ENCODE results near the gene PADI6. TPM values are rescaled to one million over a fixed set of nuclear protein-coding genes. Genes with fewer than 3 reads are reported as not detected.
A peak's percentile ranks its signal among the peaks of the same experiment; 100 is the strongest.
"Not testable (repeated sequence)": the region's sequence is repeated elsewhere in the genome, so short reads cannot be mapped to it uniquely, and the experiment has no call there.

PADI6 gene
- total RNA-seq, 1 donor from 2014 or later: not detected

DNA sequence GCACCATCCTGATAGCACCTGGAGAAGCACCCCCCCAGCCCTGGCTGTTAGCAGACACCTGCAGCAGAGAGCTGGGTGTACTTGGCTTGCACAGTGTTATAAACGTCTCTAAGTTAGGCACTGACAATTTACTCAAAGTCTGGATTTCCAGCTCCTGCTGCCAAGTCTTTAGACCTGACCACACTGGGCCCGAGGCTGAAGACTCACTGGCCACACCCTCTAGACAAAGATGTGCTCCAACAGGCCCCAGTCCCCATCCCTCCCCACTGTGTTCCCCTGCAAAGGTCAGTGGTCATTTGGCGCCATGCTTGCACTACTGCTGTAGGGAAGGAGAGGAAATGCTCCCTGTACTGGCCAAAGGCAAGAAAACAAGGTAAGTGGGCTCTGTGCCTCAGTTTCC is 31.1 kb downstream of the PADI6 start:
- H3K27ac Mint-ChIP-seq (ENCODE audit: unreplicated experiment): no peak overlapping the region
- H3K9me3 Mint-ChIP-seq (ENCODE audit: unreplicated experiment): peaks cover 2% of the 10 kb centered on the region
- TF ChIP-seq, protein P1, sequence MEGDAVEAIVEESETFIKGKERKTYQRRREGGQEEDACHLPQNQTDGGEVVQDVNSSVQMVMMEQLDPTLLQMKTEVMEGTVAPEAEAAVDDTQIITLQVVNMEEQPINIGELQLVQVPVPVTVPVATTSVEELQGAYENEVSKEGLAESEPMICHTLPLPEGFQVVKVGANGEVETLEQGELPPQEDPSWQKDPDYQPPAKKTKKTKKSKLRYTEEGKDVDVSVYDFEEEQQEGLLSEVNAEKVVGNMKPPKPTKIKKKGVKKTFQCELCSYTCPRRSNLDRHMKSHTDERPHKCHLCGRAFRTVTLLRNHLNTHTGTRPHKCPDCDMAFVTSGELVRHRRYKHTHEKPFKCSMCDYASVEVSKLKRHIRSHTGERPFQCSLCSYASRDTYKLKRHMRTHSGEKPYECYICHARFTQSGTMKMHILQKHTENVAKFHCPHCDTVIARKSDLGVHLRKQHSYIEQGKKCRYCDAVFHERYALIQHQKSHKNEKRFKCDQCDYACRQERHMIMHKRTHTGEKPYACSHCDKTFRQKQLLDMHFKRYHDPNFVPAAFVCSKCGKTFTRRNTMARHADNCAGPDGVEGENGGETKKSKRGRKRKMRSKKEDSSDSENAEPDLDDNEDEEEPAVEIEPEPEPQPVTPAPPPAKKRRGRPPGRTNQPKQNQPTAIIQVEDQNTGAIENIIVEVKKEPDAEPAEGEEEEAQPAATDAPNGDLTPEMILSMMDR (IDR thresholded peaks at IDR 0.05; ENCODE audit: partially characterized antibody, unreplicated experiment): no peak
- no peak overlapping the region for H3K4me3 Mint-ChIP-seq (ENCODE audit: unreplicated experiment)
- peaks cover 2% of the 10 kb centered on the region for H3K27me3 Mint-ChIP-seq (ENCODE audit: unreplicated experiment)
- H3K36me3 Mint-ChIP-seq (ENCODE audit: unreplicated experiment): no peaks in the 10 kb centered on the region
- H3K4me1 Mint-ChIP-seq (ENCODE audit: low read depth, unreplicated experiment): peaks cover 2% of the 10 kb centered on the region
- DNase-seq: no peak

DNA sequence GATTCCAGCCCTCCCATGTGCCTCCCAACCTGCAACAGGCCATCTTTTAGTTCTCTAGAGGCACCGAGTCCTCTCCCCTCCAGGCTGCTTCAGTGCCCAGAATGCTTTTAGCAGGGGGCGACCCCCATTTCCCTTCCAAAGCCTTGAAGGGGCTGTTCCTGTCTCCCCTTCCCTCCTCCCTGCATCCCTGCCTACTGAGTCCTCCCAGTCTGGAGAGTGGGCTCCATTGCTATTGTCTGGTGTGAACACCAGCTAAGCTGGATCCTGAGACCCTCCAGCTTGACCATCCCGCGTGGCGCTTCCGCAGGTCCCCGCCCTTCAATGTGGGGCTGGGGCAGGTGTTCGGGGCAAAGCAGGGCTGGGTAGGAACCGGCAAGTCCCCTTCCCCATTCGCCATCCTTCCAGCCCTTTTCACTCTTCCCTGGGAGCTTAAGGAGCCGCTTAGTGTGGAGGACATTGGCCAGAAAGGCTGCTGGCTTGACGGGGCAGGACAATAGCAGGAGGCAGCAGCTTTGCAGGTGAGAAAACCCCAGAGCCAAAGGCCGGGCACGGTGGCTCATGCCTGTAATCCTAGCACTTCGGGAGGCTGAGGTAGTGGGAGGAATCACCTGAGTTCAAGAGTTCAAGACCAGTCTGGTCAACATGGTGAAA is 32.2 kb downstream of the PADI6 start:
- Mint-ChIP-seq H3K36me3 (ENCODE audit: unreplicated experiment) (peaks cover 4% of the 10 kb centered on the region), H3K9me3 (ENCODE audit: unreplicated experiment) (peaks cover 5% of the 10 kb centered on the region), H3K27ac (ENCODE audit: unreplicated experiment) (no peak overlapping the region), H3K4me3 (ENCODE audit: unreplicated experiment) (no peak overlapping the region), H3K27me3 (ENCODE audit: unreplicated experiment) (peaks cover 2% of the 10 kb centered on the region), H3K4me1 (ENCODE audit: low read depth, unreplicated experiment) (peaks cover 8% of the 10 kb centered on the region)
- no peak for DNase-seq
- TF ChIP-seq, protein P1 (IDR thresholded peaks at IDR 0.05; ENCODE audit: partially characterized antibody, unreplicated experiment): no peak

DNA sequence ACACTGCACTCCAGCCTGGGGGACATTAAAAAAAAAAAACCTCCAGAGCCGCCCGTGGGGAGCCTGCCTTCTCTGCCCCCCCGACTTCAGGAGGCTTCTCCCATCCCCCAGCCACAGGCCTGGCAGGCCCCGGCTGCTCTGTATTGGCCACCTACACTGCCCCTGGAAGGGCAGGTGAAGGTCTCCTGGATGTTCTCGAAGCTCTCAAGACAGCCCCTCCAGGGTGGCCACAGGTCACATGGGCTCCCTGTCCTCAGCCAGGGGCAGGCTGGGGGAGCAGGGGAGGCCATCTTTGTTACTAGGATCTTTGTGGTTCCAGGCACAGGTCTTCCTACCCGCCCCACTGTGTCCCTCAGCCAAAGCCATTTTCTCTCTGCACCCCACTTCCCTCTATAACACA is 32.8 kb downstream of the PADI6 start:
- DNase-seq: no peak
- TF ChIP-seq, protein P1 (IDR thresholded peaks at IDR 0.05; ENCODE audit: partially characterized antibody, unreplicated experiment): no peak
- Mint-ChIP-seq H3K4me3 (ENCODE audit: unreplicated experiment) (no peak overlapping the region), H3K27me3 (ENCODE audit: unreplicated experiment) (peaks cover 2% of the 10 kb centered on the region), H3K4me1 (ENCODE audit: low read depth, unreplicated experiment) (peaks cover 12% of the 10 kb centered on the region), H3K27ac (ENCODE audit: unreplicated experiment) (no peak overlapping the region), H3K9me3 (ENCODE audit: unreplicated experiment) (peaks cover 5% of the 10 kb centered on the region), H3K36me3 (ENCODE audit: unreplicated experiment) (peaks cover 4% of the 10 kb centered on the region)

DNA sequence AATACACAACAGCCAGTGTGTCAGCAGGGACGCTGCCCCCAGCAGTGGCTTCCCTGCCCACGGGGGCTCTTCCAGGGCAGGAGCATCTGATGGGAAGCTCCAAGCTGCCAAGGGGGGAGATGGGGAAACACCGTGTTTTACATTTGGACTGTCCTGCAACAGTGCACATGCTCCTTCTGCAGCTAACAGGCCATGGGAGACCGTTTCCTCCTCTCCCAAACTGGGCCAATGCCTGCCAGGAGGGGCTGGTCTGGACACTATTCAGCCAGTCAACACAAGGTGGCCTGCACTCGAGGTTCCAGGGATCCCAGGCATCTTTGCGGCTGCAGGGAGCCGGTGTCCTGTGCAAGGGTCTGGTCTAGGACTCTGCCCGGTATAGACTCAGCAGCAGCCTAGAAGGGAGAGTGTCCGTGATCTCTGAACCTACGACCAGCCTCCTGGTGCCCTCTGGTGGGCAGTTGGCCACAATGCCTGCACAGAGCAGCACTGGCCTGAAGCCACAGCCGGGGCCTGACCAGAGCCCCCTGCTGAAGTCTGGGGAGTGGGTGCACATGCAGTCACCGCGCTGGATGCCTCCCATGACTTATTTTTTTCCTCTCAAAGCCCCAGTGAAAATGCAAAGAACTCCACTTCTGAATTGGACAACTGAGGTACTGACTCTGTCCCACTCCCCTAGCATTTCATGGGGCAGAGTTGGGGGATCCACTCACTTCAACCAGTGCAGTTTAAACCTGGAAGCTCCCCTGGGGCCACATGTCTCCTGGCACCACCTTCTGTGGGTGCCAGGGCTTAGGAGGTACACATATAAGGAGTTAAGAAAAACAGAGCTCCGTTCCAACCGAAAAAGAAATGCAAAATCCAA is 34.1 kb downstream of the PADI6 start:
- peak; percentile 89 for DNase-seq
- peaks cover 2% of the 10 kb centered on the region for H3K27me3 Mint-ChIP-seq (ENCODE audit: unreplicated experiment)
- H3K27ac Mint-ChIP-seq (ENCODE audit: unreplicated experiment): no peak overlapping the region
- peaks cover 4% of the 10 kb centered on the region for H3K36me3 Mint-ChIP-seq (ENCODE audit: unreplicated experiment)
- no peak overlapping the region for H3K4me3 Mint-ChIP-seq (ENCODE audit: unreplicated experiment)
- peaks cover 5% of the 10 kb centered on the region for H3K9me3 Mint-ChIP-seq (ENCODE audit: unreplicated experiment)
- TF ChIP-seq, protein P1 (IDR thresholded peaks at IDR 0.05; ENCODE audit: partially characterized antibody, unreplicated experiment): peak; percentile 87
- peaks cover 12% of the 10 kb centered on the region for H3K4me1 Mint-ChIP-seq (ENCODE audit: low read depth, unreplicated experiment)

DNA sequence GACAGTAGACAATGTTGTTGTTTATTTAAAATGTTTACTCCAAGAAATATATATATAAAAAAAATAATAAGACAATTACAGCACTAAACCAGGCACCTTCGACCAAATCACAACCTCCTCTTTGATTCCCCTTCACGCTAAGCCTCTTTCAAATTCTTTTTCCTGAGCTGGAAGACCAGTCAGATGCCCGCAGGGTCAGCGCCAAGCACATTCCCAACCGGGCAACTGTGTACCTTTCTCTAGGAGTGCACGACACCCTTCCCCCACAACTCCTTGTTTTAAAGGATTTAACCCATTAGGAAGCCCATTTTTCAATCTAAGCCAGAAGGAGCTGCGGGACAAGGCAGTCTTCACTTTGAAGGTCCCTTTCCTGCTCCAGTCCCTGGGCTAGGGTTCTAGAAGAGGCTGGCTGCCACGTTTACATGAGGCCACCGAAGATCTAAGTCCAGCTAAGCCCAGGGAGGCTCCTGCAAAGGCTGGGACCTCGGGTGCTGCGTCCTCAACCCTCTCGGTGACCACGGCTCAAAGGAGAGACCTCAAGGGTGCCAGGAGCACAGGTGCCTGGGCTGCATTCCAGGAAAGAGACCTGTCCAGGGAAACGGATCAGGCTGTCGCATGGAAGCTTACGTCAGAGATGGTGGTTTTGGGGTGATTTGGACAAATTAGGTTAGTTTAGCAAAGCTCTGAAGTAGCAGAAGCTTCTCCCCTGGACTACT is 34.9 kb downstream of the PADI6 start:
- H3K27ac Mint-ChIP-seq (ENCODE audit: unreplicated experiment); DNase-seq; H3K4me3 Mint-ChIP-seq (ENCODE audit: unreplicated experiment); H3K9me3 Mint-ChIP-seq (ENCODE audit: unreplicated experiment); H3K27me3 Mint-ChIP-seq (ENCODE audit: unreplicated experiment); H3K36me3 Mint-ChIP-seq (ENCODE audit: unreplicated experiment): not testable (repeated sequence)
- H3K4me1 Mint-ChIP-seq (ENCODE audit: low read depth, unreplicated experiment): peaks cover 12% of the 10 kb centered on the region

DNA sequence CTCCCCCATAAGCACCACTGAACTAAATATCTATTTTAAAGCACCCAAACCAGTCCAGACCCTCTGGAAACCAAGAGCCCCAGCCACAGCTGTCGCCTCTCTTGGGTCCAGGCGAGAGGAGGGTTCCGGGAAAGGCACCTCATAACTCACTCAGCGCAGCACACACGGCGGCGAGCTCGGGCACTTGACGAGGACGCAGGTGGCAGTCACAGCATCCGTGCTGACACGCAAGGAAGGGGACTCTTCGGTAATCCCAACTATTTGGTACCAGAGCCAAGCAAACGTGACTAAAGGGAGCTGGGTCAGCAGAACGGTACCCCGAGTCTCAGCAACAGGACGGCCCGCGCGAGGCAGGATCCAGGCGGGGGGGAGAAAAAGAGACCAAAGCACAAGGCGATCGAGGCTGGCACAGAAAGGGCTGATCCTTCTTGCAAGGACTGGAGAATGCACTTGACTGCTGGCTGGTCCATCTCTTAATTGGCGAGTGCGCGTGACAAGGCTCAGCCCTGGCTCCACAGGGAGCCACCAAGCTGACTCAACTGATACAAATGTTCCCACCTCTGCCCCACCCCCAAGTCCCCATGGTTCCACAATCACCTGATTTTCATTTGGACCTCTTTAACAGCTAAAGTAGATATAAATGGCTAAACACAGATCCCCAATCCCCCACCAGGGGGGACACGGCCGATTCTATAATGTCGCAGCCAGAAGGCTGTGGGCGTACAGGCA is 36.0 kb downstream of the PADI6 start:
- not testable (repeated sequence) for DNase-seq; H3K27ac Mint-ChIP-seq (ENCODE audit: unreplicated experiment); H3K27me3 Mint-ChIP-seq (ENCODE audit: unreplicated experiment); H3K36me3 Mint-ChIP-seq (ENCODE audit: unreplicated experiment); H3K9me3 Mint-ChIP-seq (ENCODE audit: unreplicated experiment); H3K4me3 Mint-ChIP-seq (ENCODE audit: unreplicated experiment)
- H3K4me1 Mint-ChIP-seq (ENCODE audit: low read depth, unreplicated experiment): peaks cover 12% of the 10 kb centered on the region

Data from glutamatergic neuron (in vitro differentiated cells).